Measurements from ENCODE around the gene SGMS1. TPM values are rescaled to one million over a fixed set of nuclear protein-coding genes. Genes with fewer than 3 reads are reported as not detected.

Gene SGMS1
- 74.5 and 91.3 TPM in 2 replicates for total RNA-seq

GRCh38 chr10:50623663-50624412 is at the start of gene SGMS1:
SGMS1 (minus strand) TSS chr10:50623956; CDS start chr10:50344114, 279,842 bp downstream.

Other genes with a start within 250 kb of the SGMS1 start
- gene ASAH2B, start 116.0 kb upstream of the SGMS1 start, total RNA-seq, result 1.3 and 1.6 TPM in 2 replicates

Measured in smooth muscle cell of trachea (primary cell).